IPS DF 4.7 (cell line): ENCODE measurements around the gene PCGF3.
"Not testable (repeated sequence)": the region's sequence is repeated elsewhere in the genome, so short reads cannot be mapped to it uniquely, and the experiment has no call there.

Source experiments
- DNase-seq: peaks from one replicate; pipeline ENCODE4 v3.0.0-alpha.2; 2013; ENCODE audit warnings: low spot score; ENCODE audit errors: extremely low read depth

Gene PCGF3

DNA sequence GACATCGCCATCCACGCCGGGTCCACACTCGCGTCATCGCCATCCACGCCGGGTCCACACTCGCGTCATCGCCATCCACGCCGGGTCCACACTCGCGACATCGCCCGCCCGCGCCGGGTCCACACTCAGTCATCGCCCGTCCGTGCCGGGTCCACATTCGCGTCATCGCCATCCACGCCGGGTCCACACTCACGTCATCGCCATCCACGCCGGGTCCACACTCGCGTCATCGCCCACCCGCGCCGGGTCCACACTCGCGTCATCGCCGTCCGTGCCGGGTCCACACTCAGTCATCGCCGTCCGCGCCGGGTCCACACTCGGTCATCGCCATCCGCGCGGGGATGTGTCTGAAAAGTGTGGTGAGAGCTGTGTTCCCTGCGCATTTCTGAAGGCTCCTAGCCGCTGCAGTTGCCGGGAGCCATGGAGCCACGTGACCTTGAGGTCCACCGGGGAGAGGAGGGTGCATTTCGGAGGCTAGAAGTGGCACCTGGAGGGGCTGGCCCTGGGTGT lies 17.3 kb downstream of the PCGF3 start:
- no peak for DNase-seq

DNA sequence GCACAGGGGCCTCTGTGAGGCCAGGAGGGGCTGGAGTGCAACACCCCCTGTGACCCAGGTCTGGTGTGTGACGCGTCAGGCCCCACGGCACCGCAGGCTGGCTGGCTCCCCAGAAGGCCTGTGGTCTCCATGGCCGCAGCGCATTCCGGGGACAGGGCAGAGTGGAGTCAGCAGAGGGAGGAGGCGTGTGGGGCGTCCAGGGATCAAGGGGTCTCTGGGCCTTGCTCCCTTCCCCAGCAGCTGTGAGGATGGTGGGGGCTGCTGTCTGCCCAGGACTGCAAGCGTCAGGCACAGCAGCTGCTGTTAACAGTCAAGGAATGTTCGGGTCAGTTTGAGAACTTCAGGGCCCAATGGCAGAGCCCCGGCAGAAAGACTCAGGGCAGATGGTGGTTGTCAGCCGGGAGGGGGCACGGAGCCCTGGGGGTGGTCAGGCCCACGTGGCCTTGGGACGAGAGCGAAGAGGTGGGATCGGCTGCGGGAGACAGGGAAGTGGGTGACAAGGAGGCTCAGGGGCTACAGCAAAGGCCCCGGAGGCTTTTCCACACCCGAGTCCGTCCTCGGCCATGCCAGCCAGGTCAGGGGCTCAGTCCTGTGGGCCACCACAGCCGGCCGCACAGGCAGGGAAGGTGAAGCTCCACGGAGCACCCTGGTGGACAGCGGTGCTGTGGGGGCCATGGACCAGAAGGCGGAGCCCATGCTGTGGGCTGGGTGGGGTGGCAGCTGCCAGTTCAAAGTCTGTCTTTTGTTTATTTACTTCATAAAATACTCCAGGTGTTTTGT lies 18.3 kb downstream of the PCGF3 start:
- DNase-seq: no peak

DNA sequence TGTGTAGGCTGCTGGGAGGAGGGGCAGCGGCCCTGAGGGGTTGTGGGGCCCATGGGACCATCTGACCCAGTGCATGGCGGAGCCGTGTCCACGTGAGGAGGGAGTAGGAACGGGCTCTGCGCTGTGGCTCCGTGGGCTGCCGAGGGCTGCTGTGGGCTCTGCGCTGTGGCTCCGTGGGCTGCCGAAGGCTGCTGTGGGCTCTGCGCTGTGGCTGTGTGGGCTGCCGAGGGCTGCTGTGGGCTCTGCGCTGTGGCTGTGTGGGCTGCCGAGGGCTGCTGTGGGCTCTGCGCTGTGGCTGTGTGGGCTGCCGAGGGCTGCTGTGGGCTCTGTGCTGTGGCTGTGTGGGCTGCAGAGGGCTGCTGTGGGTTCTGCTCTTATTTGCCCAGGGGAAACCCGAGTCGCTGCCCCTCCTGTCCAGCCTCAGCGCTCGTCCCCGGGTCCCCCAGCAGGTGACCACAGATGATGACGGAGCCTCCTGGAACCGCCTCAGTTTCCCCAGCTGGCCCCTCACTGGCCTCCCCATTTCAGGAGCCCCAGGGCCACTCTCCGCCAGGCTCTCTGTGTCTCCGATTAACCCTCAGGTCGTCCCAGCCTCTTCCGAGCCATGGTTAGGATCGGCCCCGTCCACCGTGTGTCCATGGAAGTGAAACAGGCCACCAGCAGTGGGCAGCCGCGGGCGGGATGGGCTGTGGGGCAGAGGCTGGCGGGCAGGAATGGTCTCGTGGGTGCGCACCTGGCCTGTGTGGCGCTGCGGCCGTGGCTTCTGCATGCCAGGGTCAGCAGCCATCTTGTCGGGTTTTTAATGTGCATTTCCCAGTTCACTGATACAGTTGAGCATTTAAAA lies 20.0 kb downstream of the PCGF3 start:
- DNase-seq: no peak

DNA sequence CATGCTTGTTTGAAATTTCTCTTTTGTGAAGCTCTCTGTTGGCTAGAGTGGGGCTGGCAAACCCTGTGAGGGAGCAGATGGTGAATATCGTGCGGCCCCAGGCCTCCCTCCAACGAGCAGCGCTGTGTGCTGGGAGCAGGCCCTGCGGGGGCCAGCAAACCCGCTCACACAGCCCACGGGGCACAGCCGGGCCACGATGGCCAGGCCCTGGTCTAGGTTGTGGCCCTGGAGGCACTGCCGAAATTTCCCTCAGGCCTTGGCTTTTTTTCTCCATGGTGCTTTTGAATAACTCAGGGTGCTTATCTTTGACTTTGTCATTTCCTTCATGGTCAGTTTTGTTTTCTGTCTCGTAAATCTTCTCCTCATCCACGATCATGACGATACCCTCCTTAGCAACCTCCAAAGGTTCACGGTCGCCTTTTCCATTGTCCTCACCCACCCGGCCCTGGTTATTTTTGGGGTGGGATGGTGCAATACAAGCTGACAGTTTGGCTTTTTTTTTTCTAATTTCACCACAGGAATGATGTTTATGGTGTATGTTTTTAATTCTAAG lies 20.7 kb downstream of the PCGF3 start:
- no peak for DNase-seq

DNA sequence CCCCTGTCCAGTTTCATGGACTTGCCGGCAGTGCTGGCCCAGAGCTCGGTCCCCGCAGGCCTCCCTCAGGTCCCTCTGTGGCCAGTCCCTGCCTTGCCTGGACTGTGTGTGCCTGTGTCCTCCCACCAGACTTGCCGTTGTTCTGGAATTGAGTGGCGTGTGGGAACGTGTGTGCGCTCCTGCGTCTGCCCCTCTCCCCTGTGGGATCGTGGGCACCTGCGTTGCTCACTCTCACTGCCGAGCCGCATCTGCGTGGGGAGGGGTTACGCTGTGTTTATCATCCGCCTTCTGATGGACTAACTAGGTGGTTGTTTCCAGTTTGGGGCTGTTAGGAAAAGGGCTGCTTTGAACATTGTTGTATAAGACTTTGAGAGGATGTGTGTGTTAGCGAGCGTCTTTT lies 21.2 kb downstream of the PCGF3 start:
- DNase-seq: no peak

DNA sequence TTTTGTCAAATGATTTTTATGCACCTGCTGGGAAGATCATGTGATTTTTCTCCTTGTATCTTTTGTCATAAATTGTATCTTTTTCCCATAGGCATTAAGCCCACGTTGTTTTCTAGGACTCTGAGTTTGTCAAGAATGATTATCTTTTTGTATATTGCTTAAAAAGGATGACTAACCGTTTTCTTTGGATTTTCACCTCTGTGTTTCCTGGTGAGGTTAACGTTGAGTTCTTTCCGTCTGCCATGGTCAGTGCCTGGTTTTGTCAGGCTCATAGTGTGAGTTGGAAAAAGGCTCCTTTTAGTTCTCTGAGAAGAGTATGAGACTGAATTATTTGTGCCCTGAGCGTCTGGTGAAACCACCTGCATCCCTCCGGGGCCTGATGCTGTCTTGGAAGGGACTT lies 21.9 kb downstream of the PCGF3 start:
- no peak for DNase-seq

DNA sequence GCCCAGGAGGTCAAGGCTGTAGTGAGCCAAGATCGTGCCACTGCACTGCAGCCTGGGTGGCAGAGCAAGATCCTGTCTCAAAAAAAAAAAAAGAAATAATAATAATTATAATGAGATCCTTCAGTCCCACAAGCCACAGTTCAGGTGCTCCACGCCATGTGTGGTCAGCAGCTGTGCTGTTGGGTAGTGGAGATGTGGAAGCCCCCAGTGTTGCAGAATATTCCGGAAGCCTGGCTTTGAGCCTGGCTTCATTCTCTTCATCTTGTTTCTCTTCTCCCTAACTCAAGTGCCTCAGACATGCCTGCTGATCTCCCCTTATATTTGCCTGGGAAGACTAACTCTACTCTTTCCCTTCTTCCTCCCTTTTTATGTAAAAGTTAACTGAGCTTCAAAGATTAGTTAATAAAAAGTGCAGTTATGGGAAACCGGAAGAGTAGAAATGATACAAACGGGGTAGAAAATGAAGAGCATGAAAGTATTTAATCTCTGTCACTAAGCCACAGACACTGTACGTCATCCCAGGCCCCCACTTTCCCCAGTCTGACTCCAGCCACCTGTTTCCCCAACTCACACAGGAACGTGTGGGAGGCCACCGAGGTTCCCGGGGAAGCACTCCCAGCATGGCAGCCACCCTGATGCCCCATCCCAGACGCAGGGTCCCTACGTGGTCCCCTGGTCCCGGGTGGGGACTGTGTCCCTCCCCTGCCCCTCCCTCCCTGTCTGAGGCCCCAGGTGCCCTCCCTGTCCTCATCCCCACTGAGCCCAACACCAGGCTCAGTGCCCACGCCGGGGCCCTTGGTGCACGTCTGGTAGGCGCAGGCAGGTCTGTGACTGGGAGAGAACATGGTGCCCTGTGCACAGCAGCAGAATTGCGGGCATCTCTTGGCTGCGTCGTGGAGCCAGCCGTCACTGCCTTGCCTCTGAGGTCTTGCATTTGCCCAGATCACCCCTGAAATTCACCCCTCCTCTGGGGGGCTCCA lies 24.0 kb downstream of the PCGF3 start:
- DNase-seq: no peak

DNA sequence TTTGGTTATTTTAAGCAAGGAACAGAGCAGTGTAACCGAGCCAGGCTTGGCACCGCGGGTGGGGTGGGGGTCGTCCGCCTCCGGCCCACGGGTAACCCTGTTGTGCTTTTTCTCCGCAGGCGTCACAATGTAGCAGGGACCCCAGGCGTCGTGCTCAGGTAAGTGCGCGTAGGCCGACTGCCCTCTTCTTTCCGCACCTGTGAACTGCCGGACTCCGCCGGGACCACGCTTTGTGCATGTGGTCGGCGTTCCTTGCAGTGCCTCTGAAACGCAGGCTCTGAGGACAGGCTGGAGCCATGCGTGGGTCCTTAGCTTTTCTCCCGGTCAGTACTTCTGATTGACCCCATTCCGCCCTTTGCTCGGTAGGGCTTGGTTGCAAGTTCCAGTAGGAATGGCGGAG lies 24.9 kb downstream of the PCGF3 start:
- DNase-seq: no peak

DNA sequence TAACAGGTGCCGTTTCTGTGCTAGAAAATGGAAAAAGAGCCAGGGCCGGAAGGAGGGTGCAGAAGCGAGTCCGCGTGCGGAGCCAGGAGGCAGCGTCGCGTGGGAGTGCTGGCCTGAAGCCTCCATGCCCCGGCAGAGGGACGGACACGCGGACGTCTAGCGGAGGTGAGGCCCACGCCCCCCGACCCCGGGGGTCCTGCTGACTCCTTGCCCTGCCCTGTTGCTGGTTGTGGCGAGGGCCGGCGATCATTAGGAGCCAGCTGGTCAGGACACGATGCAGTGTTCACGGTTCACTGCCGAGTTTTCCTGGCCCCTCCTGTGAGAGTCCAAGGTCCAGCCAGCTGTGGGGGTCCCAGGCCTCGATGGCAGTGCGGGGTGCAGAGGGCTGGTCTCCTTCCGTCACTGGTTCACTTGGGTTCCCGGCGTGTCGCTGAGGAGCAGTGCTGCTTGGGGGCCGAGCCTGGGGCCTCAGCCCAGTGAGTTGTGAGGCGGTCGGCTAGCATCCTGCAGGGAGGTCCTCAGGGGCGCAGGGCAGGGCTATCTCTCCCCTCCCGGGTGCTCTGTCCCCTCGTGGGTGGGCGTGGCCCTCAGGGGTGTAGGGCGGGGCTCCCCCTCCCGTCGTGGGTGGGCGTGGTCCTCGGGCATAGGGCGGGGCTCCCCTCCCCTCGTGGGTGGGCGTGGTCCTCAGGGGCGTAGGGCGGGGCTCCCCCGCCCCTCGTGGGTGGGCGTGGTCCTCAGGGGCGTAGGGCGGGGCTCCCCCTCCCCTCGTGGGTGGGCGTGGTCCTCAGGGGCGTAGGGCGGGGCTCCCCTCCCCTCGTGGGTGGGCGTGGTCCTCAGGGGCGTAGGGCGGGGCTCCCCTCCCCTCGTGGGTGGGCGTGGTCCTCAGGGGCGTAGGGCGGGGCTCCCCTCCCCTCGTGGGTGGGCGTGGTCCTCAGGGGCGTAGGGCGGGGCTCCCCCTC lies 25.6 kb downstream of the PCGF3 start:
- not testable (repeated sequence) for DNase-seq

DNA sequence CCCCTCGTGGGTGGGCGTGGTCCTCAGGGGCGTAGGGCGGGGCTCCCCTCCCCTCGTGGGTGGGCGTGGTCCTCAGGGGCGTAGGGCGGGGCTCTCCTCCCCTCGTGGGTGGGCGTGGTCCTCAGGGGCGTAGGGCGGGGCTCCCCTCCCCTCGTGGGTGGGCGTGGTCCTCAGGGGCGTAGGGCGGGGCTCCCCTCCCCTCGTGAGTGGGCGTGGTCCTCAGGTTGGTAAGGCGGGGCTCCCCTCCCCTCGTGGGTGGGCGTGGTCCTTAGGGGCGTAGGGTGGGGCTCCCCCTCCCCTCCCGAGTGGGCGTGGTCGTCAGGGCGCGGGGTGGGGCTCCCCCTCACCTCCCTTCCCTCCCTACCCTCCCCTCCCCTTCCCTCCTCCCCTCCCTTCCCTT lies 26.3 kb downstream of the PCGF3 start:
- not testable (repeated sequence) for DNase-seq

DNA sequence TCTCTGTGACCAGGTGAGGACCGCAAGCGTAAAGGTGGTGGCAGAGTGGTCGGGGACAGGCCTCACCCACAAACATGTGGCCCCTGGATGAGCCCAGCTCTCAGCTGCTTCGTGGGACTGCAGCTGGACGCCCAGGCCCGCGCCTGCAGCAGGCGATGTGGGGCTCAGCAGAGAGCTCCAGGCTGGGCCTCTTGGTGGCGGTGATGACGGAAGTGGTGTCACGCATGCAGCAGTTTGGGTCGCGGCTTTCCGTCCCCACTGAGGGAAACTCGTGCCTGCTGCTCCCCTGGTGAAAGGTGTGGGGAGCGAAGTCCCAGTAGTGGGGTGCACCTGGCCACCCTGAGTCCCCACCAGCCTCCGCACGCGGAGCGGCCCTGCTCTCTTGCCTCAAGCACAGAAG lies 26.9 kb downstream of the PCGF3 start:
- DNase-seq: no peak

DNA sequence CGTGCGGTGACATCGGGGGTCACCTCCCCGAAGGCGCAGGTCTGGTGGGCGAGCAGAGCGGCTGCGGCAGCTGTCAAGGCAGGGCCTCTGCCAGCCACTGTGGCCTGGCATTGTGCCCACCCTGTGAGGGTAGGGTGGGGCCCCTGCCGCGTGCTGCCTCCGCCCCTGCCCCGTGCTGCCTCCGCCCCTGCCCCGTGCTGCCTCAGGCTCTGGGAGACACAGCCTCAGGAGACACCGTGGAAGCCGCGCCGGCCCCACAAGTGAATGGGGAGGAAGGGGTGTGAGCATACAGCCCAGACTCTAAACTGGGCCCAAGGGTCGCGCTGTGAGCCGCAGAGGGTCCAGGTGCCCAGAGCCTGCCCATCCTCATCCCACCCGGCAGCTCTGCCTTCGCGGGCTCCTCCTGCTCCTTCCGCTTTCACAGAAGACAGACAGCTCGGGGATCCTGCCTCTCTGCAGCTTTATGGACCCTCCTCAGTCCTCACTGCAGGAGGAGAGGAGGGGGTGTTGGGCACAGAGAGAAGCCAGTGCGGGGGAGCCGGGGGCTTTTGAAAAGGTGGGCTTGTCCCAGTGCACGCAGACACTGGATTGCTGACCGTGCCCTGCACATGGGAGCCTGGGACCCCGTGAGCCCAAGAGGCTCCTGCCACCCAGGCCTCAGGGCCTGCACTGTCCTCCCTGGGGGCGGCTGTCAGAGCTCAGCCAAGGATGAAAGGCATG lies 27.4 kb downstream of the PCGF3 start:
- no peak for DNase-seq

DNA sequence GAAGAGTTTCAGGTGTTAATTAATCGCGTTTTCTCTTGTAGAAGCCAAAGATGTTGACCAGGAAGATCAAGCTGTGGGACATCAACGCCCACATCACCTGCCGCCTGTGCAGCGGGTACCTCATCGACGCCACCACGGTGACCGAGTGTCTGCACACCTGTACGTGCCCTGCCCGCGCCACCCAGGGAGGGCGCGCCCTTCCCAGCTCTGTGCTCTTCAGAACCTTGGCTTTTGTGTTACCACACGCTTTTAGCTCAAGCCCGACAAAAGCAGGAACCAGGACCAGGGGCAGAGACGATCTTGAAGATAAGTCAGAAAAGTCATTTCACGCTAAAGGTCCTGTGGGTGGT lies 28.0 kb downstream of the PCGF3 start:
- DNase-seq: no peak

DNA sequence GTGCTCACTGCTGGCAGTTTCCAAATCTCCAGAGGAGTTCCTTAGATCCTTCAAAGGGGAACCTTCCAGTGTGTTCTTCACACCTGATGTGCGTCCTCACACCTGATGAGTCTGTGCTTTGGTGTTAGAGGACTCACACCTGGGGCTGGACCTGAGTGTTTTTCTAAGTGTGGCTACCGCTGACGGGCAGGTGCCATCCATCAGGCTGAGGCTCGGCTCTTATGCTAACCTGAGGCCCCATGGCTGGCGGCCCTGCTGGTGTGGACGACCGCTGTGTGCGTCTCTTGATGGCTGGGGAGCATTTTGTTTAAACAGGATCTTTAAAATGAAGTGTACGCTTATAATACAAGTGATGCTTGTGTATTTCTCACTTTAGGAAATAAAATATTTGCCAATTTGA lies 28.4 kb downstream of the PCGF3 start:
- no peak for DNase-seq

DNA sequence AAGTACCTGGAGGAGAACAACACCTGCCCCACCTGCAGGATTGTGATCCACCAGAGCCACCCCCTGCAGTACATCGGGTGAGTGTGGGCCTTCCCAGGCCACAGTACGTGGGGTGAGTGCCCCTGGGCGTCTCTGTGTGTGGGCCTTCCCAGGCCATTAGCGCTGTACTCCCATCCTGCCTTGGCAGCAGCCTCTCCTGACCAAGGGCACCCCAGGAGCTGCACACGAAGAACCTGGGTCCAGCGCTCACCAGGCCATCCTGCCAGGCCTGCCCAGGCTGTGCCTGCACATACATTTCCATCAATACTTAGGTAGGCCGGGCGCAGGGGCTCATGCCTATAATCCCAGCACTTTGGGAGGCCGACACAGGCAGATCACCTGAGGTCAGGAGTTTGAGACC lies 29.3 kb downstream of the PCGF3 start:
- DNase-seq: no peak

DNA sequence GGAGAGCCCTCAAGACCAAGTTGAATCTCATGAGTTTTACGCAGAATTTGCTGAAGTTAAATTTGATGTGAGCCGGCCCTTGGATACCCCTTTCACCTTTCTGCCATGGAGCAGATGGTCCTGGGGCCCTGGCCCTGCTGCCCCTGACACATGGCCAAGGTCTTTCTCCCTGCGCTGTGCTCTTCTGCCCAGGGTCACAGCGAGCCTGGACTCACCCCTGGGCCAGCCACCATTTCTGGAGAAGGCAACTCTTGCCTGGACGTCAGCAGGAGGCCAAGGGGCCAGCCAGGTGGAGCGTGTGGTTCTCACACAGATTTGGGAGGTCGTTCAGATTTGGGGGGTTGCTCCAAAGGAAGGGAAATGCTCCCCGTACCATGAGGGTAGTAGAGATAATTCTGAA lies 30.0 kb downstream of the PCGF3 start:
- DNase-seq: no peak

DNA sequence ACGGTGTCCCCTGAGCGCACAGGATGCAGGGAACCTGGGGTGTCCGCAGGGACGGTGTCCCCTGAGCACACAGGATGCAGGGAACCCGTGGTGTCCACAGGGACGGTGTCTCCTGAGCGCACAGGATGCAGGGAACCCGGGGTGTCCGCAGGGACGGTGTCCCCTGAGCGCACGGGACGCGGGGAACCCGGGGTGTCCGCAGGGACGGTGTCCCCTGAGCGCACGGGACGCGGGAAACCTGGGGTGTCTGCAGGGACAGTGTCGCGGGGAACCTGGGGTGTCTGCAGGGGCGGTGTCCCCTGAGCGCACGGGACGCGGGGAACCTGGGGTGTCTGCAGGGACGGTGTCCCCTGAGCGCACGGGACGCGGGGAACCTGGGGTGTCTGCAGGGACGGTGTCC lies 30.9 kb downstream of the PCGF3 start:
- DNase-seq: not testable (repeated sequence)

DNA sequence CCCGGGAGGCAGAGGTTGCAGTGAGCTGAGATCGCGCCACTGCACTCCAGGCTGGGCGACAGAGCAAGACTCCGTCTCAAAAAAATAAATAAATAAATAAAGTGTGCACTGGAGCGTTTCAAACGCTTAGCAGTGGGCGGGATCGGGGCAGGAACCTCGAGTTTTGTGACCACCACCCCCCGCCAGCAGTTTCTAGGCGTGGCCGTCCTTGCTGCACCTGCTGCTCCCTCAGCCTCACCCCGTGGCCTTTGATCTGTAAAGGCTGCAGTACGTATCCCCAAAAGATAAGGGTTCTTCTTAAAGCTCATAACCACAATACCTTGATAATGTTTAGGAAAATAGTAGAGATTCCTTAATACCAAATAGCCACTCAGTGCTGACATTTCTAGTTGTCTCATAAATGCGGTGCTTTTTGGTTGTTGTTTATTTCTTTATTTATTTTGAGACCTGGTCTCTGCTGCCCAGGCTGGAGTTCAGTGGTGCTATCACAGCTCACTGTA lies 33.2 kb downstream of the PCGF3 start:
- DNase-seq: no peak

DNA sequence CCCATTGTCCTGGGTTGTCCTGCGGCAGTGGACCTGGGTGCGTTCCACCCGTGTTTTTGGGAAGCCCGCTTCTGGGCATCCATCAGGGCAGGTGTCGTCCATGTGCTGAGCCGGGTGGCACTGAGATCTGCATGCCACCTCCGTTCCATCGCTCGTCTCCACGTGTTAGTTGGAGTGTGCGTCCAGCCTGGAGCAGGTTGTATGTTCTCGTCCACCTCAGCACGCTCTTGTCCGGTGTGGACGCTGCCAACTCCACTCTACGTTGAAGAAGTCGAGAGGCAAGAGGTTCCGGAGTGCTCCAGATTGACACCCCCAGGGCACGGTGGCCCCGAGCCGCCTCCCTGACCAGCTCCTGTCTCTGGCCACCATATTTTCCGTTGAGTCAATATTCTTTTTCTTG lies 33.9 kb downstream of the PCGF3 start:
- no peak for DNase-seq
